LNCaP clone FGC (cell line): ENCODE data around the gene PCDHGA10.

Experiments used
- DNase-seq: peaks from one replicate; pipeline ENCODE4 v3.0.0-alpha.2; 2011; ENCODE audit warnings: low read depth
- H3K4me3 ChIP-seq: 2 replicates; pipeline ENCODE4 v1.5.1; 2011; ENCODE audit warnings: mild to moderate bottlenecking, low read depth, low read length, control low read depth
- TF ChIP-seq, protein P1 (sequence below): IDR thresholded peaks from 2 replicates; pipeline ENCODE4 v1.5.1; 2012; ENCODE audit warnings: mild to moderate bottlenecking; ENCODE audit not compliant: control insufficient read depth, insufficient read depth; ENCODE audit errors: extremely low read depth

The PCDHGA10 gene

DNA sequence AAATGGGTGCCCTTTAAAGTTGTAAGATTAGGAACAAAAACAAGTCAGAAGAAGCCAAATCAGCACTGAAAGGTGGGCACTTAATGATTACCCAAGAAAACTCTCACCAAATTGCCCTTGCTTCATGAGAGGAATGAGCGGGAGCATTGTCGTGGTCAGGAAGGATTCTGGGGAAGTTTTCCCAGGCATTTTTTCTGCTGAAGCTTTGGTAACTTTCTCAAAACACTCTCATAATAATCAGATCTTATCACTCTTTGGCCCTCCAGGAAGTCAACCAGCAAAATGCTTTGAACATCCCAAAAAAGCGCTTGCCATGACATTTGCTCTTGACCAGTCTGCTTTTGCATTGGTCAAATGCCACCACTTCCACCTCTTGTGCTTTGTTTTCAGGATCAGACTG is 52.6 kb downstream of the PCDHGA10 start:
- TF ChIP-seq, protein P1, sequence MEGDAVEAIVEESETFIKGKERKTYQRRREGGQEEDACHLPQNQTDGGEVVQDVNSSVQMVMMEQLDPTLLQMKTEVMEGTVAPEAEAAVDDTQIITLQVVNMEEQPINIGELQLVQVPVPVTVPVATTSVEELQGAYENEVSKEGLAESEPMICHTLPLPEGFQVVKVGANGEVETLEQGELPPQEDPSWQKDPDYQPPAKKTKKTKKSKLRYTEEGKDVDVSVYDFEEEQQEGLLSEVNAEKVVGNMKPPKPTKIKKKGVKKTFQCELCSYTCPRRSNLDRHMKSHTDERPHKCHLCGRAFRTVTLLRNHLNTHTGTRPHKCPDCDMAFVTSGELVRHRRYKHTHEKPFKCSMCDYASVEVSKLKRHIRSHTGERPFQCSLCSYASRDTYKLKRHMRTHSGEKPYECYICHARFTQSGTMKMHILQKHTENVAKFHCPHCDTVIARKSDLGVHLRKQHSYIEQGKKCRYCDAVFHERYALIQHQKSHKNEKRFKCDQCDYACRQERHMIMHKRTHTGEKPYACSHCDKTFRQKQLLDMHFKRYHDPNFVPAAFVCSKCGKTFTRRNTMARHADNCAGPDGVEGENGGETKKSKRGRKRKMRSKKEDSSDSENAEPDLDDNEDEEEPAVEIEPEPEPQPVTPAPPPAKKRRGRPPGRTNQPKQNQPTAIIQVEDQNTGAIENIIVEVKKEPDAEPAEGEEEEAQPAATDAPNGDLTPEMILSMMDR, result no peak
- DNase-seq, result no peak

More for the DNA sequence above, 52.6 kb downstream of the PCDHGA10 start:
- no peak overlapping the region for H3K4me3 ChIP-seq
